OCI-LY3 (cell line): ENCODE measurements around the gene FMNL1.

Source experiments
- CTCF ChIP-seq: fragments of 200-600, 300-600 bp; sonication (generic); IDR thresholded peaks from 2 replicates; pipeline ENCODE4 v1.5.1; 2014; ENCODE audit warnings: antibody characterized with exemption, low read length, low read depth
- EZH2phosphoT487 ChIP-seq: fragments of 200-600 bp; shearing (Covaris generic); IDR thresholded peaks from 2 replicates; pipeline ENCODE4 v1.6.1; 2018; ENCODE audit warnings: antibody characterized with exemption, mixed run types, low read depth

GRCh38 chr17:45246861-45247428, 25.3 kb downstream of the FMNL1 start:
- TF ChIP-seq EZH2phosphoT487 (no peak), CTCF (peak; percentile 28)
